HG03439 (cell line): ENCODE data around the gene HOOK2.

ENCODE experiments used
- ATAC-seq: cut with Tn5 transposase; IDR thresholded peaks from one replicate; pipeline ENCODE4 v1.9.1; 2021; ENCODE audit warnings: mild to moderate bottlenecking, moderate library complexity; ENCODE audit not compliant: unreplicated experiment

HOOK2 gene

DNA sequence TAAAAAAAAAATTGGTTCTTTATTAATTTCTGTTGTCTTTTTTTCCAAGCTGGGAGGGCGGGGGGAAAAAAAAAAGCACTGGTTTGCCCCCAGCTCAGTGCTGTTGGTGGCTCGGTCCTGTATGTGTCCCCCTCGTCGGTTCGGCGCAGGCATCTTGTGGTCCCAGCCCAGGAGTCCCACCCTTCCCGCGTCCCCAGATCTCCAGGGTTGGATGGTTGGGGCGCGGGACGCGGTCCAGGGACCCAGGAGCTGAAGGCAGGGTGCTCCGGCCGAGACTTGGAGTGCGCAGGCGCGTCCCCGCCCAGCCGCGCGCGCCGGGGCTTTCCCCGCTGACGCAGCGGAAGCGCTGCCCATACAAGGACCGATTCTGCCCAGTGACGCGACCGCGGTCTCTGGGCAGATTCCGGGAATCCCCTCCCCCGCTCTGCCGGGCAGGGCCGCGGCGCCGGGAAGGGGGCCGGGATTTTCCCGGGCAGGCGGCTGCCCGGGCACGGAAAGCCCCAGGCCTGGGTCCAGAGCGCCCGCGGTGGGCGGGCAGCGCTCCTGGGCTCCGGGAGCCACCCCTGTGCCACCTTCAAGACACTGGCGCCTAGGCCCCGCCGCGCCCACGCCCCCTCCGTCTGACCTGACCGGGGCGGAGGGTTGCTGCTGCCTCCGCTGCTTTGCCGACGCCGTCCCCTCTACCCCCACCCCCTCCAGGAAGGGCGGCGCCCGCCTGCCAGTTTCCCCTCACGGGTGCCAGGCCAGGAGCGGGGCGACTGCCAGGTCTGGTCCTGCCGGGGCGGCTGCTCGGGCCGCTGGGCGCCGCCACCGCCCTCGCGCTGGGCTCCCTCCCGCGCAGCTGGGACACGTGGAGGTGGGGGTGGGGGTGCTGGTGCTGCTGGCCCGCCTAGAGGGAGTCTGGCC is 18.2 kb upstream of the HOOK2 start:
- peak; percentile 25 for ATAC-seq

DNA sequence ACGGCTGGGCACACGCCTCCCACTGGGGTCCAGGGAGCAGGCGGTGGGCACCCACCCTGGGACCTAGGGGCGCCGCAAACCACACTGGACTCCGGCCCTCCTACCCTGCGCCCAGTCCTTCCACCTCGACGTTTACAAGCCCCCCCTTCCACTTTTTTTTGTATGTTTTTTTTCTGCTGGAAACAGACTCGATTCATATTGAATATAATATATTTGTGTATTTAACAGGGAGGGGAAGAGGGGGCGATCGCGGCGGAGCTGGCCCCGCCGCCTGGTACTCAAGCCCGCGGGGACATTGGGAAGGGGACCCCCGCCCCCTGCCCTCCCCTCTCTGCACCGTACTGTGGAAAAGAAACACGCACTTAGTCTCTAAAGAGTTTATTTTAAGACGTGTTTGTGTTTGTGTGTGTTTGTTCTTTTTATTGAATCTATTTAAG is 17.5 kb upstream of the HOOK2 start:
- ATAC-seq, result no peak

DNA sequence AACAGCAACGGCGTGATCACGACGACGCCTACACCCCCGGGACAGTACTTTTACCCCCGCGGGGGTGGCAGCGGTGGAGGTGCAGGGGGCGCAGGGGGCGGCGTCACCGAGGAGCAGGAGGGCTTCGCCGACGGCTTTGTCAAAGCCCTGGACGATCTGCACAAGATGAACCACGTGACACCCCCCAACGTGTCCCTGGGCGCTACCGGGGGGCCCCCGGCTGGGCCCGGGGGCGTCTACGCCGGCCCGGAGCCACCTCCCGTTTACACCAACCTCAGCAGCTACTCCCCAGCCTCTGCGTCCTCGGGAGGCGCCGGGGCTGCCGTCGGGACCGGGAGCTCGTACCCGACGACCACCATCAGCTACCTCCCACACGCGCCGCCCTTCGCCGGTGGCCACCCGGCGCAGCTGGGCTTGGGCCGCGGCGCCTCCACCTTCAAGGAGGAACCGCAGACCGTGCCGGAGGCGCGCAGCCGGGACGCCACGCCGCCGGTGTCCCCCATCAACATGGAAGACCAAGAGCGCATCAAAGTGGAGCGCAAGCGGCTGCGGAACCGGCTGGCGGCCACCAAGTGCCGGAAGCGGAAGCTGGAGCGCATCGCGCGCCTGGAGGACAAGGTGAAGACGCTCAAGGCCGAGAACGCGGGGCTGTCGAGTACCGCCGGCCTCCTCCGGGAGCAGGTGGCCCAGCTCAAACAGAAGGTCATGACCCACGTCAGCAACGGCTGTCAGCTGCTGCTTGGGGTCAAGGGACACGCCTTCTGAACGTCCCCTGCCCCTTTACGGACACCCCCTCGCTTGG is 16.9 kb upstream of the HOOK2 start:
- no peak for ATAC-seq

DNA sequence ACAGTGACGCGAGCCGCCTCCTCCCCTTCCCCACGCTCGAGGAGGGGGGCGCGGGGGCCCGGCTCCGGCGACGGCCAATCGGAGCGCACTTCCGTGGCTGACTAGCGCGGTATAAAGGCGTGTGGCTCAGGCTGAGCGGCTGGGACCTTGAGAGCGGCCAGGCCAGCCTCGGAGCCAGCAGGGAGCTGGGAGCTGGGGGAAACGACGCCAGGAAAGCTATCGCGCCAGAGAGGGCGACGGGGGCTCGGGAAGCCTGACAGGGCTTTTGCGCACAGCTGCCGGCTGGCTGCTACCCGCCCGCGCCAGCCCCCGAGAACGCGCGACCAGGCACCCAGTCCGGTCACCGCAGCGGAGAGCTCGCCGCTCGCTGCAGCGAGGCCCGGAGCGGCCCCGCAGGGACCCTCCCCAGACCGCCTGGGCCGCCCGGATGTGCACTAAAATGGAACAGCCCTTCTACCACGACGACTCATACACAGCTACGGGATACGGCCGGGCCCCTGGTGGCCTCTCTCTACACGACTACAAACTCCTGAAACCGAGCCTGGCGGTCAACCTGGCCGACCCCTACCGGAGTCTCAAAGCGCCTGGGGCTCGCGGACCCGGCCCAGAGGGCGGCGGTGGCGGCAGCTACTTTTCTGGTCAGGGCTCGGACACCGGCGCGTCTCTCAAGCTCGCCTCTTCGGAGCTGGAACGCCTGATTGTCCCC is 16.1 kb upstream of the HOOK2 start, which contains the start of gene JUNB:
TSS of gene JUNB (plus strand) at position 142 of the 706 bp plus-strand sequence. CDS start at position 428, 286 bp downstream.
- peak; percentile 32 for ATAC-seq

DNA sequence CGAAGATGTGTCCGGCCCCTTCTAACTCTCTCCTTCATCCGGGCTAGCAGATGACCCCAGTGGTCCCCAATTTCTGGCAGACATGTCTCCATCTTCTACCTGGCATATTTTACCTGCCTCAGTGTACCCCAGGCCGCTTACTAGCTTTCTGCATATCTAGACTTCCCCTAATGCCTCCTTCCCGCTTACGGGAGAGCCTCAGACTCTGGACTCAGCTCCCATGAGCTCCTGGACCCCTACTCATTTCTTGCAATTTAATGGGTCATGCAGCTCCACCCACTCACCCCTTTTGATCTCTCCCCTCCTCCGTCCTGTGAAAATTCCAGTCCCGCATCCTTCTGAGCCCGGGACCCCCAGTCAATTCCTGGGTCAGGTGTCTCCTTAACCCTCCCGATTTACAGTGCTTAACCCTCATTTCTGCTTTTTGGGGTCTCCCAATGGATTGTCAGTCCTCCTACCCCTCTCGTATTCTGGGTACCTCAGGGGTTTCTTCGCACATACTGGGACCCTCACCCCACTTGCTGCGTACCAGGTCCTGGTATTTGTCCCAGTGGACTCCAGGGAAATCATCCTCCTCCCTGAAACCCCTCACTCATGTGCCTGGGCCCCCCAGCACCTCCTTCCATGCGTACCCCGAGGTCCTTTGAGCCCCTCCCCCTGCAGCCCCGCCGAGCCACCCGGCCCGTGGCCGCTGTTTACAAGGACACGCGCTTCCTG is 15.4 kb upstream of the HOOK2 start:
- no peak for ATAC-seq

DNA sequence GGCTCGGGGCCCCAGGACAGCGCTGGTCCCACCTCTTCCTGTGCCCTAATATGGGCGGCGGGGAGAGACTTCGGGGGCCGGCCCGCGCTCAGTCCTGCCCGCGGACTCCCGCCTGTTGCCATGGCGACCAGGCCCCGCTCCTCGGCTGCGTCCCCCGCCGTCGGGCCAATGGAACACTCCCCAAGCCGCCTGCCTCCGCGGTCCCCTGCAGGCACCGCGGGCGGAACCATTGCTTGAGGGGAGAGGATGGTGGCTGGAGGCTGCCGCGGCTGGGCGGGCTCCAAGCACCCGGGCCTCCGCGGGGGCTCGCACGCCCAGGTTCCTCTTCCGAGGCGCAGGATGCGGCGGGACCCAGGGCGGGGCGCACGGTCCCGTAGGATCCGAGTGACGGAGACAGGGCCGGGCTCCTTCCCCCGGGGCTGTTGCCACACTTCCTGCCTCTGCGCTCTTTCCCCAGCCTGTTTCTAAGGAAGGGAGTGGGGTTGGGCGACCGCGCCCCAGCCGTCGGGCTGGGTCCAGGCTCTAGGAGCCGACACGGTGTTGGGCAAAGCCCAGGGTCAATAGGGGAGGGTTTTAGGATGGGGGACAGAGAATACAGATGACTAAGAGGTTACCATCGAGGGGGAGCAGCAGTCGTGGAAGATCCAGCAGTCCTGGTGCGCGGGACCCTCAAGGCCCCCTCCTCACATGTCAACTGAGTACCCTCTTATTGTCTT is 14.7 kb upstream of the HOOK2 start:
- peak; percentile 37 for ATAC-seq

DNA sequence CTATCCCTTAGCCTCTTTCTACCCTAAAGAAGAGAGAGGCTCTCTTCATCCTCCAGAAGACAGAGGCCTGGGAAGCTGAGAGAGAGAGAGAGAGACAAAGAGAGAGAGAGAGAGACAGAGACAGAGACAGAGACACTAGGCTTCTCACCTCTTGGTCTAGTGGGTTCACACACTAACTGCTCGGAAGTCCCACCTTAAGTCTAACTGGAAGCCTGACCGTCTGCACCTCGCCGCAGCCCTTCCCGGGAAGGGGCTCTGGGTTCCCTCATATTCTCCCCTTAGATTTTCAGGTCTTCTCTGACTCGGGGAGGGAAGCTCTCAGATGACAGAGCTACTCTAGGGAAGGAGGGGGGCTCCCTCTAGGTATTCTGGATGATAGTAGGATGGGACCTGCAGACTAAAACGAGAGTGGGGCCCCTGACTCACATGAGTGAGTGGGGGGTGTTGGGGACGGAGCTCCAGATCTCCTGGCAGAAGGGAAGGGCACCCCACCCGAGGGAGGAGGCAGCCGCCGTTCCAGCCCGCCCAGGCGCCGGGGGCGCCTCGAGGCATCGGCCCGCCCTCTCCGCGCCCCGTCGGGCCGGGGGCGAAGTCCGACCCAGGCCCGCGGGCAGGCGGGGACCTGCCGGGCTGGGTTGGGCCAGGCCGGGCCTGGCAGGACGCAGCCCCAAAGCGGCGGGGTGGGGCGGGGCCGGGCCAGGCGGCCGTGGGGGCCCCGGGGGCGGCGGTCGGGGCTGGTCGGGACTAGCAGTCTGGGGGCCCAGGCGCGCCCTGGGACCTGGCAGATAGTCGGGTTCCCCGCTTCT is 13.9 kb upstream of the HOOK2 start:
- no peak for ATAC-seq

DNA sequence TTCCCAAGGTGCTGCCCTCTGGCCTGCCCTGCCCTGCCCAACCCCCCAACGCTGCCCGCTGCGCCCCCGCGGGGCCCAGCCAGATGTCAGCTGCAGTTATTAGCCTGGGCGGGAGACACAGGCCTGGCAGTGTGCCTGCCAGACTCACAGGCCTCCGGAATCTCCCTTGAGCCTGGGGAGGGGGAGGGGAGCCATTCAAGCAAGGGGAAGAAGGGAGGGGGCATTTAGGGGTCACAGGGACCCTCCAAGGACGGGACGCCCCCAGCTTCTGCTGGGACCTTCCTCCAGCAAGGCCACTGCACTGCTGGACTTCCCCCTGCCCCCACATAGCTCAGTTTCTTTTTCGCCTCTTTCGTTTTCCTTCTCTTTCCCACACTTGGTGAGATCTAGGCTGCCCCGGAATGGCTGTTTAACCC is 13.3 kb upstream of the HOOK2 start:
- ATAC-seq, result no peak

DNA sequence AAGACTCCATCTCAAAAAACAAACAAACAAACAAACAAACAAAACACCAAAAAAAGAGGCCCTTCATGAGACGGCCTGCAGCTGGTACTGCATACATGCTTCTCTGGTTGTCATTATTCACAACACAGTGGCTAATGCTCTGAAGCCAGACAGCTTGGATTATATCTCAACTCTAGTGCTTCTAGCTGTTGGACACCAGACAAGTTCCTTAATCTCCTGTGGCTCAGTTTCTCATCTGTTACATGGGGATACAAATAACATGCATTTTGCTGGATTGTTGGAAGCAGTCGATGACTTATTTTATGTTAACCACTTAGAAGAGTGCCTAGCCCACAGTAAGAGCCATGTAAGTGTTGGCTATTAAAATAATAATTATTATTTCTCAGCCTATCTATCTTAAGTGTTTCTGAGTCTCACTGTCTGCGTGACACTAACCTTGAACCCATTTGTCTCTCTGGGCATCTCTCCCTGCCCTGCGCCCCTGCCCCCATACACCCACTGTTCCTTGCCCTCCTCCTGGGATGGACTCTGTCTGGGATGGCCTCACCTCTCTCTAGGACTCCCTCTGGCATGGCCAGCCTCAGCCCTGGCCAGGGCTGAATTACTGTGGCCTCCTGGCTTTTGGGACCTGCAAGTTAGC is 12.8 kb upstream of the HOOK2 start:
- ATAC-seq, result no peak

DNA sequence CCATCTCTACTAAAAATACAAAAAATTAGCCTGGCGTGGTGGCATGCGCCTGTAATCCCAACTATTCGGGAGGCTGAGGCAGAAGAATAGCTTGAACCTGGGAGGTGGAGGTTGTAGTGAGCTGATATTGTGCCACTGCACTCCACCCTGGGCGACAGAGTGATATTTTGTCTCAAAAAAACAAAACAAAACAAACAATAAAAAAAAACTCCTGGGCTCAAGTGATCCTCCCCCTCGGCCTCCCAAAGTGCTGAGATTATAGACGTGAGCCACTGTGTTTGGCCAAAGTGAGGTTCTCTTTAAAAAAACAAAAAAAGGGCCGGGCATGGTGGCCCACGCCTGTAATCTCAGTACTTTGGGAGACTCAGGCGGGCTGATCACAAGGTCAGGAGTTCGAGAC is 12.1 kb upstream of the HOOK2 start:
- ATAC-seq, result no peak

DNA sequence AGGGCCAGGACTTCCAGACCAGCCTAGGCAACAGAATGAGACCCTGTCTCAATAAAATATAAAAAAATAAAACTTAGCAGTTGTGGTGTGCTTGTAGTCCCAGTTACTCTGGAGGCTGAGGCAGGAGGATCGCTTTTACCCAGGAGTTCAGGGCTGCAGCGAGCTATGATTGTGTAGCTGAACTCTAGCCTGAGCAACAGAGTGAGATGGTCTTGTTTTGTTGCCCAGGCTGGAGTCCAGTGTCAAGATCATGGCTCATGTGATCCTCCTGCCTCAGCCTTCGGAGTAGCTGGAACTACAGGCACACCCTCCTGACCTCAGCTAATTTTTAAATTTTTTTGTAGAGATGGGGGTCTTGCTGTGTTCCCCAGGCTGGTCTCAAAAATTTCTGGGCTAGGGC is 11.6 kb upstream of the HOOK2 start:
- no peak for ATAC-seq

DNA sequence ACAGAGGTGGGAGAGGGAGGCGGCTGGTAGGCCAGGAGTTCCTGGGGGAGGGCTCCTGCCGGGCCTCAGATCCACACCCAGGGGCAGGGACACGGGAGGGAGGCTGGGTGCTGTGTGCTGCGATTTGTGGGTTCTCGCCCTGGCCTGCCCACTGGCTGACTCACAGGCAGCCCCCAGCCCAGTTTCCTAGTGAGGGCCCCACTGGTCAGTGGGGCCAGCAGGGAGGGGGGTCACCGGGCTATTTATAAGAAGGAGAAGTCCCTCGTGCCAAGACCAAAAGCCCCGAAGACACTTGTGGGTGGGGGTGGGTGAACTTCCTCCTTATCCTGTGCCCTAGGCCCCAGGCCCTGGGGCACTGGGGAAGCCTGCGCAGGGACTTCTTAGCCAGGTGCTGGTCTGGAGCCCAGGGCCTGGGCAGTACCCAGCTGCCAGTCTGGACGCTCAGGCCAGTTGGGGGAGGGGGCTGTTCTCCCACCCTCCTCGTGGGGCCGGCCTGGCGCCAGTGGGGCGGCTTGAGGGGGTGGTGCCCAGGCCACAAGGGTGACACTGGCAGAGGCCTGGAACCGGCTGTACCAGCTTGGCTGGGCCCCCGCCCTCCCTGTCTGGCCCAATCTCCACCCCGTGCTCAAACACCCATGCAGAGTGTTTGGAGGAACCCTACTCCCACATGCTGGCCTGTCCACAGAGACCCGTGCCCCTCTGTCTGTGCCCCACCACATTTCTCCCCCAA is 11.0 kb upstream of the HOOK2 start:
- ATAC-seq, result no peak

DNA sequence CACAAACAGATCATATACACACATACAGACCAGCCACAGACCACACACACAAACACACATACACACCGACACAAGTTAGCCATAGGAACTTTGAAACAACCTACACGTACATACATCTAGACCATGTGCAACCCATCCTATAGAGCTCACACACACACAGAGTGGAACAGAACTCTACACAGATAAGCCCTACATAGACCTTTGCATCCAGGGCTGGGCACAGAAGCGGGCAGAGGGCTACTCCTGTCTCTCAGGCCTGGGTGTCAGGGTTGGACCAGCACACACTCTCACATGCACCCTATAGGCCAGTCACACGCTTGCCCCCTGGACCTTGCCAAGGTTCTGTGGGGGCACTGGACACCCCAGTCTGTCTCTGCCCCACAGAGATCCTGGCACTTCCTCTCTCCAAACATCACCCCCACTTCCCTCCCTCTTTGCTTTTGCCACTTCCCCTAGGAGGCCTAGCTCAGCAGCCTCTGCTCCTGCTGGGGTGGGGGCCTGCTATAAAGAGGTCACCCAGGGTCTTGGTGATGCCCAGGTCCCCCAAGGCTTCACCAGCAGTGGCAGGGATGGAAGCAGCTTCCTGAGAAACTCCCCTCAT is 10.2 kb upstream of the HOOK2 start:
- no peak for ATAC-seq

DNA sequence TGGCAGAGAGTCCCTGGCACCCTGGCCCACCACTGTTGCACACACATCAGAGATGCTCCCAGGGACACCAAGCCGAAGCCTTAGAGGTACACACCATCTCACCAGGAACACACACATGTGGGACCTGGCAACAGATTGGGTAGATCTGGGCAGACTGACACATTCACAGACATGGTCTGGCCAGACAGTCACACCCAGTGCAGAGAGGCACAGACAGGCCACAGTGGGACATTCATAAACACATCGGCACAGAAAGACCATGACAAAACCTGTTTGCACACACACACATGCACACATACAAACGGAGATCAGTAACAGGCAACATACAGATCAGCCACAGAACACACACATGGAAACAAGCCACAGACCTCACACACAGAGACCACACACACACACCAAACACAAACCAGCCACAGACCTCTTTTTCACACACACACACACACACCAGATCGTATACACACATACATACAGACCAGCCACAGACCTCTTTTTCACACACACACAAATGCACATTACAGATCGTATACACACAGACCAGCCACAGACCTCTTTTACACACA is 9.6 kb upstream of the HOOK2 start:
- no peak for ATAC-seq

DNA sequence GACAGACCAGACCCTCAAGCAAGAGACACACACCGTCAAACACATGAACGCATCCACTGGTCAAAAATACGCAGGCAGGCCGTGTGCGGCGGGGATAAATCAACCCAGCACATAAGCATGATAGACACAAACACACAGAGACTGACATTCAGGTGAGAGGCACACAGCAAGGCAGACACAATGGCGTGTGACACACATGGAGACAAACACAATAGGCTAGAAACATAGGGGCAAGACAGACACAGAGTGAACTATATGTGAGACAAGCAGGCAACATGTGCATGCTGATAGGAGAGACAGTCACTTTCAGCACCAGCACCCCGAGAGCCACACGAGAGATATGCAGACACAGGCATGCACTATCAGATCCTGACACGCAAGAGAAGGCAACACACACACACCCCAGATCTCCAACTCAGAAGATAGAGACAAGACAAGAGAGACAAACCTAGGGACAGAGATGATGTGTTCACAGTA is 9.1 kb upstream of the HOOK2 start:
- ATAC-seq, result no peak

DNA sequence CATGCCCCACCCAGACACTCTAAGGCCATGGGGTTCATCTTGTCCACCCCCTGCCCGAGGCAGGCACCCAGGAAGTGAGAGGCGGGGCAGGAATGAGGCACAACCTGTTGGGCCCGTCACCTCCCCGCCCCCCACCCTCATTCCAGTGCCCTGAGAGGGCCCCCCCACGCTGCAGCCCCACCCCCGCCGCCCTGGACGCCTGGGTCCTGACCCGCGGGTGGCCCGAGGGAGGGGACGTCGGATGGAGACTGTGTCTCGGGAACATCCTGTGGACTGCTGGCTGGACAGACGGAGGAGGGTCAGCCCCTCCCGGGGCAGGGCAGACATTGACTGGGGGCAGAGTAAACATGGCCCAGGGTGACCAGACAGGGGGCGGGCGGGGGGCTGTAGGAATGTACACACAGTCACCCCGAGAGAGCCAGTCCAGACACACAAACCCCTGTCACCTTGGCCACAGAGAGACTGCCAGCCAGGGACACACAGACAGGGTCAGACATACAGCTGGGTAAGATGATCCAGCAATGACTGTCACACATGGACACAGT is 8.6 kb upstream of the HOOK2 start:
- ATAC-seq, result no peak
